Measurements from ENCODE around the gene DENND5B.
A peak's percentile ranks its signal among the peaks of the same experiment; 100 is the strongest.

GRCh38 chr12:31362759-31363415 is 228.0 kb downstream of the DENND5B start:
- TF ChIP-seq TAF1 (IDR thresholded peaks at IDR 0.05; ENCODE audit: borderline replicate concordance, insufficient read depth, low read length): no peak
- TF ChIP-seq POLR2AphosphoS5 (IDR thresholded peaks at IDR 0.05; ENCODE audit: low read depth, low read length): no peak; the same call in 1 of the 2 replicates
- TF ChIP-seq, protein P1, sequence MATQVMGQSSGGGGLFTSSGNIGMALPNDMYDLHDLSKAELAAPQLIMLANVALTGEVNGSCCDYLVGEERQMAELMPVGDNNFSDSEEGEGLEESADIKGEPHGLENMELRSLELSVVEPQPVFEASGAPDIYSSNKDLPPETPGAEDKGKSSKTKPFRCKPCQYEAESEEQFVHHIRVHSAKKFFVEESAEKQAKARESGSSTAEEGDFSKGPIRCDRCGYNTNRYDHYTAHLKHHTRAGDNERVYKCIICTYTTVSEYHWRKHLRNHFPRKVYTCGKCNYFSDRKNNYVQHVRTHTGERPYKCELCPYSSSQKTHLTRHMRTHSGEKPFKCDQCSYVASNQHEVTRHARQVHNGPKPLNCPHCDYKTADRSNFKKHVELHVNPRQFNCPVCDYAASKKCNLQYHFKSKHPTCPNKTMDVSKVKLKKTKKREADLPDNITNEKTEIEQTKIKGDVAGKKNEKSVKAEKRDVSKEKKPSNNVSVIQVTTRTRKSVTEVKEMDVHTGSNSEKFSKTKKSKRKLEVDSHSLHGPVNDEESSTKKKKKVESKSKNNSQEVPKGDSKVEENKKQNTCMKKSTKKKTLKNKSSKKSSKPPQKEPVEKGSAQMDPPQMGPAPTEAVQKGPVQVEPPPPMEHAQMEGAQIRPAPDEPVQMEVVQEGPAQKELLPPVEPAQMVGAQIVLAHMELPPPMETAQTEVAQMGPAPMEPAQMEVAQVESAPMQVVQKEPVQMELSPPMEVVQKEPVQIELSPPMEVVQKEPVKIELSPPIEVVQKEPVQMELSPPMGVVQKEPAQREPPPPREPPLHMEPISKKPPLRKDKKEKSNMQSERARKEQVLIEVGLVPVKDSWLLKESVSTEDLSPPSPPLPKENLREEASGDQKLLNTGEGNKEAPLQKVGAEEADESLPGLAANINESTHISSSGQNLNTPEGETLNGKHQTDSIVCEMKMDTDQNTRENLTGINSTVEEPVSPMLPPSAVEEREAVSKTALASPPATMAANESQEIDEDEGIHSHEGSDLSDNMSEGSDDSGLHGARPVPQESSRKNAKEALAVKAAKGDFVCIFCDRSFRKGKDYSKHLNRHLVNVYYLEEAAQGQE (IDR thresholded peaks at IDR 0.05; ENCODE audit: insufficient read depth in 1 of 2, low read depth in 2 of 2, low read length in 2 of 2): no peak
- peak; percentile 83; the same call in 1 of the 2 replicates for TF ChIP-seq SIN3A (IDR thresholded peaks at IDR 0.05; ENCODE audit: borderline replicate concordance, insufficient read depth, low read length)
- TF ChIP-seq FOXP2 (optimal IDR thresholded peaks at IDR 0.05; ENCODE audit: borderline replicate concordance, extremely low read depth, extremely low read length, insufficient read depth): peak; percentile 19

Measured in PFSK-1 (cell line).